Right kidney (tissue), 9 donors: Measurements from ENCODE around the gene ASB12.
"Not testable (repeated sequence)": the region's sequence is repeated elsewhere in the genome, so short reads cannot be mapped to it uniquely, and the experiment has no call there.

ENCODE experiments used
- DNase-seq: peaks from one replicate; pipeline ENCODE4 v3.0.0-alpha.2; 2016
- long read RNA-seq, 8 donors: transcript quantifications; one replicate each; lab custom pipeline, GENCODE V29; 2026

The ASB12 gene
- long read RNA-seq, donor 1 = 0 reads
- long read RNA-seq, donor 2 = 0 reads
- long read RNA-seq, donor 3 = 0 reads
- long read RNA-seq, donor 4 = 0 reads
- long read RNA-seq, donor 5 = 0 reads
- long read RNA-seq, donor 6 = 0 reads
- long read RNA-seq, donor 7 = 0 reads
- long read RNA-seq, donor 8 = 0 reads

GRCh38 chrX:64230123-64230970 is at the start of gene ASB12:
TSS of gene ASB12 (minus strand) at chrX:64230607. CDS start at chrX:64225650, 4,957 bp downstream.
- DNase-seq = no peak

GRCh38 chrX:64265265-64265664 is 34.9 kb upstream of the ASB12 start:
- DNase-seq = no peak

DNA sequence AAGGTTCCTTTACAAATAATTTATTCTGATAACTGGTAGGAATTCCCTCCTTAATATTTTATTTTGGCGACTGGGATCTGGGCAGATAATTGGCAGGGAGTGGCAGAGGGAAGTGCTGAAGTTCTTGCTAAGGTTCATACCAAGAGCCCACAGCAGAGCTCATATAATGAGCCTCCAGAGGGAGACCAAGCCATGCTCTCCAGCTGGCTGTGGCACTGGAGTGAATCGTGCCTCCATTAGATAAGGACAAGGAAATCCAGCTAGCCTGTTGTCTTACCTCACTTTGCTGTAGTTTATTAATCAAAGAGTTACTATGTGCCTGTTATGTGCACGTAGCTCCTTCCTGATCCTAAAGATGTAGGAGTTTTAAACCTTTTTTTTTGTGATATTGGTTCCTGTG is 1.3 kb downstream of the ASB12 start:
- DNase-seq = no peak

GRCh38 chrX:64218023-64218422 is 12.4 kb downstream of the ASB12 start:
- DNase-seq = no peak

GRCh38 chrX:64213989-64214388 is 16.4 kb downstream of the ASB12 start:
- DNase-seq = not testable (repeated sequence)

- DNase-seq = no peak
Observed at GRCh38 chrX:64206556-64207162, 23.7 kb downstream of the ASB12 start.

- DNase-seq = peak; percentile 86
Observed at GRCh38 chrX:64205735-64206501, 24.5 kb downstream of the ASB12 start.

GRCh38 chrX:64205441-64205734 is 25.0 kb downstream of the ASB12 start, which contains the start of gene AMER1:
TSS of gene AMER1 (minus strand) at chrX:64205708. CDS start at chrX:64193286, 12,422 bp downstream.
- no peak for DNase-seq

- DNase-seq = peak; percentile 65
Observed at GRCh38 chrX:64204701-64205440, 25.5 kb downstream of the ASB12 start.

DNA sequence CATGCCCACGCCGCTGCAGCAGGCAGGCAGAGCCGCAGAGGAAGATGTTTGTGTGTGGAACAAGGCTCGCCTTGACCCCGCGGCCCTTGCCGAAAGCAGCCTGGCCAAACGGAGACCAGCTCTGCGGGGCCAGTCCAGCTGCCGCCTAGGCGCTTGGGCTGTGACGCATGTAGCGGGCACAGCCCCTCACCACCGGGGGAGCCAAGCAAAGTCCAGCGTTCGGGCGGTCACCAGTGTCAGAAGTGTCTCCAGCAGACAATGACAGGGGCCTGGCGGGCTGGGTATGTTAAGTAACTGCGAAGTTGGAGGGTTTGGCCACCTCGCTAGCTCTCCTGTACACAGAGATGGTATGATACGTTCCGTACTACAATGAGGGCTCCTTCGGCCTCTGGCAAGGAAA is 26.2 kb downstream of the ASB12 start:
- DNase-seq = peak; percentile 28

DNA sequence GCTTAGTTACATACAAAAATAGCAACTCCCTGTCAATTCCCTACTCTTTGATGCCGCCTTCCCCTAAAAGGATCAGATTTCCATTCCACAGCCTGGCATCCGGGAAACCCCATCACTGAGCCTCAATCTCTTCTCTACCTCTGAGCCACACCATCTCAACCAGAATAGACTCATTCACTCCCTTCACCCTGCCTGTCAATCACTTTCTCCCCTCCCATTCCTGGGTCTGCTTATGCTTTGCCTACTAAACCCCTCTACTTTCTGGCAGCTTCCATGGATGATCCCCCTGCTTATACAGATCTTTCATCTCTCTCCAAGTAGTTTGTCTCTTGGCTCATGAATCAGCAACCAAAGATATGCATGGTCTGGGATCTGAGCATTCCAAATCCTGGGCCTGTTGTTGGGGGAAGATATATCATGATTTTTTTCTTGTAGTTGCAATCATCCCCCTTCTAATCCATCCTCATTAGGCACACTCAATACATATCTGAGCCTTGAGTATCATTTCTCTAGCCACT is 27.5 kb downstream of the ASB12 start:
- DNase-seq = no peak

DNA sequence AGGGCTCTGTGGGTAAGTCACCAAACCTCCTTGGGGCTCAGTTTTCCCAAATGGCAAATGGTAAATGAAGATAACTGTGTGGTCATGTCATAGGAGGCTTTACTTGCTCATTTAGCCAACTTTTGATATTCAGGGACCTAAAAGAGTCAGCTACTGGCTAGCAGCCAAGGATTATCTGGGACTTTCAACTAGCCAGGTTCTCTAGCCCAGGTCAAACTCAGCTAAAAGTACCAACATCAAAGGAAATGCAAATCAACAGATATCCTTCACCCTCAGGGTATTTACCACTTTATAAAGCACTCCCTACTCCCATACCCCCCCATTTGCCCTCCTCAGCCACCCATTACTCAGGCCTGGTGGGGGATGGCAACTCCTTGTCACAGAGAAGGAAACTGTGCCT is 32.4 kb downstream of the ASB12 start:
- no peak for DNase-seq

DNA sequence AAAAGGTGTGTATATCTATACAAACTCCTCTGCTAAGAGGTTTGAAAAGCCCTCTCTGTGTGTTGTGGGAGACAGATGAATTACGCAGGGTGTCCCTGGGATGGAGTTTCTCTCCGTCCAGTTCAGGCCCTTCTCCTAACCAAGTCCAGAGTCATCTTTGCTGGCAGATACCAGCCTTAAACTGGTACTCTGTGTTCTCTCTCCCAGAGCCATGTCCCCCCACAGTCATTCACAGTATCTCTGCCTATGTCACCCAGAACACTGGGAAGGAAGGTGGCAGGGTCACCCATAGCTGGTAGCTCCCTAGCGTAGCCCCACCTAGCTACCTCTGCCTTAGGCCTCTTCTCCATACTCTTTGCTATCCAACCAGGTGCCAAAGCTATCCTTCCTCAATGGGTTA is 33.8 kb downstream of the ASB12 start:
- DNase-seq = no peak

DNA sequence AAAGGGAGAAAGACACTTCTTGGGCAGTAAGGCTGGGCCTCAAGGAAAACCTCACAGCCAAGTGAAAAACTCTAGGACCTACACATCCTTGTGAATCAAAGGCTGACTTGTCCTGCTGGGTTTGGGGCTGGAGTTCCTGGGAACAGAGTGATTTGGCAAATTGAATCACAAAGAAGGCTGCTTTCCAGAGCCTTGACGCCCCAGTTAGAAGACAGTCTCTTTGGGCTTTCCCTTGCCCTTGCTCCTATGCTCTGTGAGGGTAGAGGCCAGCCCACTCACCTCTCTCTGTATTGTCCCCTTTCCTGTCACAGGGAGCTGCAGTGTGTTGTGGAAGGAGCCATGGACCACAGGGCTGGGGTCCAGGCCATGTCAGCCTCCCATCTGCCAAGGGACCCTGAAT is 34.5 kb downstream of the ASB12 start:
- DNase-seq = no peak

DNA sequence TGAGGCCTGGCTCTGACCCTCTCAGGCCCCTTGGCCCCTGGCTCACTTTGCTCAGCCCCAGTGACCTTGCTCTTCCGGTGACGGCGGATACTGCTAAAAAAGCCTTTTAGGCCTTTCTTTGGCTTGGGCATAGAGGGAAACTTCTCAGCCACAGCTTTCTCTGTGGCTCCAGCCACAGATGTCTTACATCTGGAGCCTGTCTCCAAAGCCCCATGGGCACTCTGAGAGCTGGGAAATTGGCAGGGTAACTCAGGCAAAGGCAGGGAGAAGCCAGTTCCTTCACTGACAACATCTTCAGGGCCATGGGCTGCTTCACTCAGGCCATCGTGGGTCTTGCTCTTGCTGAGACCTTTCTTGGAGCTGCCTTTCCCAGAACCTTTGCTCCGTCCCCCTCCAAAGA is 37.7 kb downstream of the ASB12 start:
- no peak for DNase-seq

DNA sequence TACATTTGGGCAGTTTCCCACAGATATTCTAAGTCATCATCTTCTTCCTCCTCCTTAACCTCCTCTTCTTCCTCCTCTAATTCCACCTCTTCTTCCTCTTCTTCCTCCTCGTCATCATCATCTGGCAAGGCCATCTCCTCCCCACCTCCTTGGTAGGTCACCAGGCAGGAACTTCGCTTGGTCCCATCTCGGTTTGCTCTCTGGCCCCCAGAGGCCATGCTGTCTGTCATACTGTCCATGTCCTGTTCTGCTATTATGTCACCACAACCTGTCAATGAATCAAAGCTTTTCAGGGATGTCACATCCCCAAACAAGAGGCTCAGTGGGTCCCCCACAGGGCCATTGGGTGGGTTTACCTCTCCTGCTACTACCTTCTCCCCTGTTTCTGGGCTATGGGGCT is 38.4 kb downstream of the ASB12 start:
- no peak for DNase-seq

DNA sequence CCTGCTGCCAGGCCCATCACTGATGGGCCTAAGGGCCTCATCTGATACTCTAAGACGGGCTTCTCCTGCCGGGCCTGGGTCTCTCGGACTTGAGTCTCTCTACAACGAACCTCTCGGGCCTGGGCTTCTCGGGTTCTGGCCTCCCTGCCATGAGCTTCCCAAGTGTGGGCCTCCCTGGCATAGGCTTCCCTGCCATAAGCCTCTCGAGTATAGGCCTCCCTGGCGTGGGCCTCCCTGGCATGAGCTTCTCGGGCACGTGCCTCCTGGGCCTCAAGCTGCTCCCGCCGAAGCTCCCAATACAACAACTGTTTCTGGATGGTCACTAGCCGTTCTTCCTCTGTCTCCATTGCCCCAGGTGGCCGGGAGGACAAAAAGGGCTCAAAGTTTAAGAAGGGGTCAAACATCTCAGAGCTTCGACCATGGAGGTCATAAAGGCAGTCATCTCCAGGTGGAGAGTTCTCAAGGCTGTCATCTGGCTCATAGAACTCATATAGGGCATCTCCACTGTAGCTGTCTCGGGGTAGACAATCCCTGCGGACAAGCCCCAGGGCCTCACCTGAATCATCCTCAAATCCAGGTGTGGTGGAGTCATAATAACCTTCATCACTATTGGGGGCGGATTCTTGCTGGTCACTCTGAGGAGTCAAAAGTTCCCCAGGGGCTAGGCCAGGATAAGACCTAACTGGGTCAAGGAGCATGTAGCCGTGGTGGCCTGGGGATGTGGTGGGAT is 39.0 kb downstream of the ASB12 start:
- no peak for DNase-seq

DNA sequence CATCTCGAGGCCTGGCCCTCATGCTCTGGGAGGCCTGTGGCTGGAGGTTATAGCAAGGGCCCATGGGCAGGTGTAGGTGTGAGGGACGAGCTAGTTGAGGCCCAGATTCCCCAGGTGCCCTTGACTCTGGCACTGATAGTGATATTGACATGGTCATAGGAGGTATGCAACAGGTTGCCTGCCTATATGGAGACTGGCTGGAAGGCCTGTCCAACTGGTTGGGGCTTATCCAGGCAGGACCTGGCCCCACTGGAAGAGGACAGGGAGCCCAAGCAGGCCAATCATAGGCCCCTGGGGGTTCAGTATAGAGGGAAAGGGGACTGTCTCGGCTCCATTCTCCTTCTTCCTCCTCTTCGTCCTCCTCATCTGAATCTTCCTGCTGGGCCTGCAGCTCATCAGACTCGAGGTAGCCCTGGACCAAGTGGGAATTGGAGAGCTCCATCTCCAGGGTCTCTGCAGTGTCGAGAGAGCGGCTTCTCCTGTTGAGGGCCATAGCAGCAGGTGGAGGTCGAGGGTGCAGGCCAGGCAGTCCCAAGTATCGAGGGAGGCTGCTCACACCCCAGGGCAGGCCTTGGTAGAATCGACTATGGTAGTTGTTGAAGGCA is 40.2 kb downstream of the ASB12 start:
- DNase-seq = no peak

DNA sequence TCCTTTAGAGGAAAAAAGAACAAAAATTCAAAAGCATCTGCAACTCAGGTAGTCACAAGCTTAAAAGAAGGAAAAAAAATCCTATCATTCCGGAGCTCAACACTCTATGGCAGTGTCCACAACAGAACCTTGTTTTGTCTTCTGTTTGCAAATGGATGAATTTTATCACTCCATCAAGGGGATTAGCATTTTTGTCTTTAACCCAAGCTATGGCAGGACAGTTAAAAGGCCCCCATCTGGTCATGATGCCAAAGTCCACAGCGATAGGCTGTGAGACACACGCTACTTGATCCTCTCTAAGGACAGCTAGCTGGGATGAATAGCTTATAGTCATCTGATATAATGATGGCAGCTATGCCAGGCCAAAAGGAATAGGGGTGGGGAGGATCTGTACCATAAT is 41.5 kb downstream of the ASB12 start:
- DNase-seq = no peak

DNA sequence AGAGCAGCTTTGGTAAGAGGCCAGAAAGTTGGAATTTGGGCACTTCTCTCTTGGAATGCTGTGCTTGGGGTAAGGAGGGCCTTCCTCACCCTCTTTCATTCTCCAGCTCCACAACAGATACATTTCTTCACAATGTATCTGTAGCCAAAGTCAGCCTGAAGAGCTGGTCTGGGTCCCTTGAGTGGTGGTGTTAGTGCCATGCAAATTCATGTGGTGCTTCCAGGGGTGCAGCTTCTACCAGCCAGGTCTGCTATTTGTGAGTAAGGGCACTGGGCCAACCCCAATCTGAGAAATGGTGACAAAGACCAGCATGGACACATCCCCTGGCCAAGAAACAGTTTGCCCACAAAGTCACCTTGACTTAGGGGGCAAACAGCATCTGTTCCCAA is 42.7 kb downstream of the ASB12 start:
- DNase-seq = no peak
